Loucy (cell line): ENCODE results near the gene DNM3.

Experiments
- H2AFZ ChIP-seq: fragments of 200-600 bp; sonication (generic); 2 replicates; pipeline ENCODE4 v1.6.0; 2016; ENCODE audit warnings: antibody characterized with exemption, mild to moderate bottlenecking, low read length, moderate library complexity
- H3F3A ChIP-seq: fragments of 200-600 bp; 2 replicates; pipeline ENCODE4 v1.6.0; 2016; ENCODE audit warnings: antibody characterized with exemption, low read depth, mild to moderate bottlenecking
- H3K27me3 ChIP-seq: fragments of 200-600 bp; sonication (generic); 2 replicates; pipeline ENCODE4 v1.6.1; 2014; ENCODE audit warnings: low read length, mild to moderate bottlenecking; ENCODE audit not compliant: insufficient read depth, poor library complexity, severe bottlenecking
- H3K36me3 ChIP-seq: fragments of 200-600 bp; sonication (generic); 2 replicates; pipeline ENCODE4 v1.6.1; 2016; ENCODE audit warnings: low read length; ENCODE audit not compliant: insufficient read depth
- H3K4me1 ChIP-seq: fragments of 200-600 bp; sonication (generic); 2 replicates; pipeline ENCODE4 v1.5.1; 2014; ENCODE audit warnings: low read length, mild to moderate bottlenecking; ENCODE audit not compliant: insufficient read depth, poor library complexity, severe bottlenecking
- H3K4me2 ChIP-seq: fragments of 200-600 bp; sonication (generic); 2 replicates; pipeline ENCODE4 v1.6.0; 2014; ENCODE audit warnings: antibody characterized with exemption, low read length, low read depth, mild to moderate bottlenecking; ENCODE audit not compliant: poor library complexity, severe bottlenecking
- H3K4me3 ChIP-seq: fragments of 200-600 bp; sonication (generic); 2 replicates; pipeline ENCODE4 v1.5.1; 2014; ENCODE audit warnings: low read length, mild to moderate bottlenecking, mixed read lengths; ENCODE audit not compliant: poor library complexity, severe bottlenecking
- H3K79me2 ChIP-seq: fragments of 200-600 bp; sonication (generic); 2 replicates; pipeline ENCODE4 v1.6.1; 2014; ENCODE audit warnings: low read length; ENCODE audit not compliant: insufficient read depth
- H3K9ac ChIP-seq: fragments of 200-600 bp; sonication (generic); 2 replicates; pipeline ENCODE4 v1.6.0; 2014; ENCODE audit warnings: mild to moderate bottlenecking, low read depth, low read length, moderate library complexity; ENCODE audit not compliant: poor library complexity, severe bottlenecking
- H3K9me2 ChIP-seq: fragments of 200-600 bp; sonication (generic); replicated peaks from 2 replicates; pipeline ENCODE4 v1.6.1; 2016; ENCODE audit warnings: low read depth, low read length, mixed read lengths
- H3K9me3 ChIP-seq: fragments of 200-600 bp; sonication (generic); 2 replicates; pipeline ENCODE4 v1.6.1; 2014; ENCODE audit warnings: mild to moderate bottlenecking, antibody characterized with exemption, low read length, low read depth; ENCODE audit not compliant: insufficient read depth
- H4K20me1 ChIP-seq: fragments of 200-600 bp; sonication (generic); 2 replicates; pipeline ENCODE4 v1.6.0; 2014; ENCODE audit warnings: antibody characterized with exemption, low read length, mild to moderate bottlenecking; ENCODE audit not compliant: insufficient read depth, poor library complexity, severe bottlenecking
- CTCF ChIP-seq: fragments of 200-600 bp; sonication (generic); conservative IDR thresholded peaks from 2 replicates; pipeline ENCODE4 v1.5.1; 2014; ENCODE audit warnings: mild to moderate bottlenecking, antibody characterized with exemption, low read length
- EZH2phosphoT487 ChIP-seq: fragments of 200-600 bp; IDR thresholded peaks from 2 replicates; pipeline ENCODE4 v1.6.1; 2018; ENCODE audit warnings: antibody characterized with exemption, mild to moderate bottlenecking, moderate library complexity, borderline replicate concordance

The DNM3 gene

GRCh38 chr1:171963762-171964161 lies 122.5 kb downstream of the DNM3 start:
- Histone ChIP-seq H4K20me1 (no peaks in the 10 kb centered on the region), H3K79me2 (no peaks in the 10 kb centered on the region), H3K27me3 (no peaks in the 10 kb centered on the region), H3K4me2 (no peak overlapping the region), H3K9me2 (no peaks in the 10 kb centered on the region), H3K4me3 (no peak overlapping the region), H3F3A (no peaks in the 10 kb centered on the region), H3K4me1 (peaks cover 3% of the 10 kb centered on the region), H2AFZ (no peak overlapping the region), H3K9me3 (no peaks in the 10 kb centered on the region), H3K9ac (no peak overlapping the region), H3K36me3 (no peaks in the 10 kb centered on the region)
- TF ChIP-seq EZH2phosphoT487 (no peak), CTCF (no peak)

GRCh38 chr1:171965777-171966176 lies 124.5 kb downstream of the DNM3 start:
- Histone ChIP-seq H2AFZ (no peak overlapping the region), H3K9me3 (no peaks in the 10 kb centered on the region), H3K4me1 (peaks cover 3% of the 10 kb centered on the region), H3K27me3 (no peaks in the 10 kb centered on the region), H4K20me1 (no peaks in the 10 kb centered on the region), H3F3A (no peaks in the 10 kb centered on the region), H3K79me2 (no peaks in the 10 kb centered on the region), H3K9ac (no peak overlapping the region), H3K4me2 (no peak overlapping the region), H3K36me3 (no peaks in the 10 kb centered on the region), H3K9me2 (no peaks in the 10 kb centered on the region), H3K4me3 (no peak overlapping the region)
- no peak for TF ChIP-seq CTCF
- TF ChIP-seq EZH2phosphoT487, result no peak

- H3F3A ChIP-seq, result no peaks in the 10 kb centered on the region
- H3K9me2 ChIP-seq, result no peaks in the 10 kb centered on the region
- H4K20me1 ChIP-seq, result no peaks in the 10 kb centered on the region
- H3K4me3 ChIP-seq, result no peak overlapping the region
- no peaks in the 10 kb centered on the region for H3K79me2 ChIP-seq
- H3K9me3 ChIP-seq, result no peaks in the 10 kb centered on the region
- H3K4me1 ChIP-seq, result peaks cover 3% of the 10 kb centered on the region
- TF ChIP-seq EZH2phosphoT487 (no peak), CTCF (no peak)
- no peaks in the 10 kb centered on the region for H3K27me3 ChIP-seq
- H3K36me3 ChIP-seq, result no peaks in the 10 kb centered on the region
- no peak overlapping the region for H2AFZ ChIP-seq
- no peak overlapping the region for H3K9ac ChIP-seq
- H3K4me2 ChIP-seq, result no peak overlapping the region
Observed at GRCh38 chr1:171966426-171967220, 125.3 kb downstream of the DNM3 start.
